Activated CD8-positive, alpha-beta T cell treated with anti-CD3 and anti-CD28 coated beads for 36 hours (primary cell): ENCODE measurements around the gene MEGF11. TPM values are rescaled to one million over a fixed set of nuclear protein-coding genes. Genes with fewer than 3 reads are reported as not detected.

Experiments used
- ATAC-seq: fragments of 200-7000 bp; cut with Tn5 transposase; one replicate; pipeline ENCODE4 v1.10.0; 2021; ENCODE audit warnings: mild to moderate bottlenecking, moderate library complexity
- CTCF ChIA-PET: fragments of 350-600 bp; sonication (Branson Sonifier 250); formaldehyde crosslinking; loops from one replicate; lab custom pipeline; 2021; ENCODE audit warnings: antibody characterized with exemption; lab: Charles Lee
- POLR2A ChIA-PET: fragments of 350-600 bp; sonication (Branson Sonifier 250); formaldehyde crosslinking; loops from one replicate; lab custom pipeline; 2021; ENCODE audit warnings: antibody characterized with exemption; lab: Charles Lee
- DNase-seq: peaks from one replicate; pipeline ENCODE4 v3.0.0-alpha.2; 2020
- H3K27ac Mint-ChIP-seq: one replicate; pipeline ENCODE4 v1.8.0; 2021; ENCODE audit warnings: mild to moderate bottlenecking, mixed read lengths
- H3K27me3 Mint-ChIP-seq: one replicate; pipeline ENCODE4 v1.8.0; 2021; ENCODE audit warnings: mixed read lengths
- H3K36me3 Mint-ChIP-seq: one replicate; pipeline ENCODE4 v1.8.0; 2021; ENCODE audit warnings: low read depth, mixed read lengths
- H3K4me1 Mint-ChIP-seq: one replicate; pipeline ENCODE4 v1.8.0; 2021; ENCODE audit warnings: low read depth, mixed read lengths
- H3K4me3 Mint-ChIP-seq: one replicate; pipeline ENCODE4 v1.8.0; 2021; ENCODE audit warnings: mild to moderate bottlenecking, moderate library complexity, mixed read lengths
- H3K9me3 Mint-ChIP-seq: one replicate; pipeline ENCODE4 v1.8.0; 2021; ENCODE audit warnings: mixed read lengths
- intact Hi-C: fragments of 100-400 bp; cut with micrococcal nuclease; formaldehyde crosslinking; loops from one replicate; pipeline ENCODE4 v1.10.0; 2022
- total RNA-seq, 2 experiments: library from RNA; stranded (reverse); gene quantifications; one replicate each; pipeline ENCODE4 v1.2.3, GENCODE V29; 2021
- TF ChIP-seq, protein P1 (sequence below): fragments of 200-600 bp; IDR thresholded peaks from one replicate; pipeline ENCODE4 v1.8.0; 2022; ENCODE audit warnings: antibody characterized with exemption, mild to moderate bottlenecking

Gene MEGF11
- total RNA-seq, 2 experiments from 2014 or later = not detected

DNA sequence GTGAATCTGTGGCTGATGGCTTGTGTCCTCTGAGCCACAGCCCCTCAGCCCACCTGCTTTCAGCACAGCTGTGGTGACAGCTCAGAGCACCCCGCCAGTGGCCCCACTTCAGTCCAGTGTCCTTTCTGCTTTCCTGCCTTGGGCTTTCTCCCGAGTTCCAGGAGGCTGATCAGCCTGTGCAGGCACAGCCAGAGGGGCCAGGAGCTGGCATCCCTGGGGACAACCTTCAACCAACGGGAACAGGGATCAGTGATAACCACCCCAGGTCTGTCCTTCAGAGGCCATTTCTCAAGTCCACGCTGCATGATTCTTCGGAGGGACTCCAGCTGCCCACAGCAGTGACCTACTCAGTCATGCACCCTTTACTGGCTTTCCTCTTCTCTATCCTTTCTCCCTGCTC, 217.6 kb downstream of the MEGF11 start:
- Mint-ChIP-seq H3K27ac (no peak overlapping the region), H3K27me3 (peaks cover 17% of the 10 kb centered on the region), H3K4me3 (no peak overlapping the region), H3K36me3 (no peaks in the 10 kb centered on the region), H3K4me1 (no peaks in the 10 kb centered on the region), H3K9me3 (peaks cover 5% of the 10 kb centered on the region)
- intact Hi-C loops = no loop called here
- ATAC-seq (no peak), DNase-seq (no peak)
- ChIA-PET POLR2A (no interaction called here), CTCF (no interaction called here)
- TF ChIP-seq, protein P1, sequence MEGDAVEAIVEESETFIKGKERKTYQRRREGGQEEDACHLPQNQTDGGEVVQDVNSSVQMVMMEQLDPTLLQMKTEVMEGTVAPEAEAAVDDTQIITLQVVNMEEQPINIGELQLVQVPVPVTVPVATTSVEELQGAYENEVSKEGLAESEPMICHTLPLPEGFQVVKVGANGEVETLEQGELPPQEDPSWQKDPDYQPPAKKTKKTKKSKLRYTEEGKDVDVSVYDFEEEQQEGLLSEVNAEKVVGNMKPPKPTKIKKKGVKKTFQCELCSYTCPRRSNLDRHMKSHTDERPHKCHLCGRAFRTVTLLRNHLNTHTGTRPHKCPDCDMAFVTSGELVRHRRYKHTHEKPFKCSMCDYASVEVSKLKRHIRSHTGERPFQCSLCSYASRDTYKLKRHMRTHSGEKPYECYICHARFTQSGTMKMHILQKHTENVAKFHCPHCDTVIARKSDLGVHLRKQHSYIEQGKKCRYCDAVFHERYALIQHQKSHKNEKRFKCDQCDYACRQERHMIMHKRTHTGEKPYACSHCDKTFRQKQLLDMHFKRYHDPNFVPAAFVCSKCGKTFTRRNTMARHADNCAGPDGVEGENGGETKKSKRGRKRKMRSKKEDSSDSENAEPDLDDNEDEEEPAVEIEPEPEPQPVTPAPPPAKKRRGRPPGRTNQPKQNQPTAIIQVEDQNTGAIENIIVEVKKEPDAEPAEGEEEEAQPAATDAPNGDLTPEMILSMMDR = no peak

DNA sequence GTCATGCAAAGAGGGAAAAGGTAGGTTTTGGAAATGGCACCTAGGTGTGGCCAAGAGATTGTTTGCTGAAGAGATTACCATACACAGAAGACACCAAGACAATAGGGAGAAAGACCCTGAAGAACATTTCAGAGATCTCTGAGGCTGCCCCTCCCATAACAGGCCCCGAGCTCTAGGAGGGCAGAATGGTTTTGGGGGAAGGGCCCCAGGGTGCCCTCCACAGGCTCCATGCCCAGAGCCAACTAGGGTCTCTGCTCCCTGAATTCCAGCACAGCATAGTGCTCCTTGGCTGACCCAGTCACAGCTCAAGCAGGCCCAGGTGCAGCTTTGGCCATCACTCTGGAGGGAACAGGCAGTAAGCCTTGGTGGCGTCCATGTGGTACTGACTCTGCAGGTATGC, 220.4 kb downstream of the MEGF11 start:
- Mint-ChIP-seq H3K27ac (no peak overlapping the region), H3K4me1 (no peaks in the 10 kb centered on the region), H3K36me3 (no peaks in the 10 kb centered on the region), H3K9me3 (peaks cover 5% of the 10 kb centered on the region), H3K27me3 (peaks cover 14% of the 10 kb centered on the region), H3K4me3 (no peak overlapping the region)
- ChIA-PET CTCF (interaction anchor here (1.1 kb wide), 1 partner anchor 9 kb away, joined by 3 read pairs; no protein-coding TSS in a partner anchor), POLR2A (no interaction called here)
- intact Hi-C loops = no loop called here
- ATAC-seq (no peak), DNase-seq (no peak)
- TF ChIP-seq, protein P1 = no peak

DNA sequence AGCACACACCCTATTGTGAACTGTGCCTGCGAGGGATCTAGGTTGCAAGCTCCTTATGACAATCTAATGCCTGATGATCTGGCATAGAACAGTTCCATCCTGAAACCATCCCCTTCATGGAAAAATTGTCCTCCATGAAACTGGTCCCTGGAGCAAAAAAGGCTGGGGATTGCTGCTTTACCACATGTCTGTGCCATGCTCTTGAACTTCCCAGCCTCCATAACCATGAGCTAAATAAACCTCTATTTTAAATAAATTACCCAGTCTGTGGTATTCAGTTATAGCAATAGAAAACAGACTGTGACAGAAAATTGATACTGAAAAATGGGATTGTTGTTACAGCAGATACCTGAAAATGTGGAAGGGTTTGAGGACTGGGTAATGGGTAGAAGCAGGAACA, 221.5 kb downstream of the MEGF11 start:
- peaks cover 3% of the 10 kb centered on the region for H3K4me1 Mint-ChIP-seq
- no peak overlapping the region for H3K27ac Mint-ChIP-seq
- POLR2A ChIA-PET = no interaction called here
- peaks cover 5% of the 10 kb centered on the region for H3K9me3 Mint-ChIP-seq
- no peak overlapping the region for H3K4me3 Mint-ChIP-seq
- ATAC-seq = no peak
- peaks cover 14% of the 10 kb centered on the region for H3K27me3 Mint-ChIP-seq
- TF ChIP-seq, protein P1 = no peak
- CTCF ChIA-PET = no interaction called here
- no peak for DNase-seq
- H3K36me3 Mint-ChIP-seq = no peaks in the 10 kb centered on the region
- intact Hi-C loops = no loop called here

DNA sequence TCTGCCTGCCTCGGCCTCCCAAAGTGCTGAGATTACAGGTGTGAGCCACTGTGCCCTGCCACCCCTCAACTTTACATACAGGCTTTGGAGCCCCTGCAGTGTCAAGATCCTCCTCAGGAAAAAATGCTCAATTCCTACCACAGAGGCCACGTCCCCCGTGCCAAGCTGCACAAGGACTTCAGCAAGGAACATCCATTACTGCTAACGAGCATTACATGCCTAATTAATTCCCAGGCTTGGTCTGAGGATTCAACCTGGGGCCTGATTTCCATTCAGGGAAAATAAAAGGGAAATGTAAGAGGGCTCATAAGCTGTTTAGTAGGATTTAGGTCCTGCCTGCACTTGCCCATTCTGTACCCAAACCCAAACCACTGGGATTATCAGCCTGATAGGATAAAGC, 222.9 kb downstream of the MEGF11 start:
- Mint-ChIP-seq H3K4me1 (peaks cover 3% of the 10 kb centered on the region), H3K27ac (no peak overlapping the region), H3K36me3 (no peaks in the 10 kb centered on the region), H3K9me3 (peaks cover 5% of the 10 kb centered on the region), H3K27me3 (peaks cover 14% of the 10 kb centered on the region), H3K4me3 (no peak overlapping the region)
- intact Hi-C loops = no loop called here
- TF ChIP-seq, protein P1 = no peak
- no peak for ATAC-seq
- DNase-seq = no peak
- ChIA-PET CTCF (no interaction called here), POLR2A (no interaction called here)

DNA sequence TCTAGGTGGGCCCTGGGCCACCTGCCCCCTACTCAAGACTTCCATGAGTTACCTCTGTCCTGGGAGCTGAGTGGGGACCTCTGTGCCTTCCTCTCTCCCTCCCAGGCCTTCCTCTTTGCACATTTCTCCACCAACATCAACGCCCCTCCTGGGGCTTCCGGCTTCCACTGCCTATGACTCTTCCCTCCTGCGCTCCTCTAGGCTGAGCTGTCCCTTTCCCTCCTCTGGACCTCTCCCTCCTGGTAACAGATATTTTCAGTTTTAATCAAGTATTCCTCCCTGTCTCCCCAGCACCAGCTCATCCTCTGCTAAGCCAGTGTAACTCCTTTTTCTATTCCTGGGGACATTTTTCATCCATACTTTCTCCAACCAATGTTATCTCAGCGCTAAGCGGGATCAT, 223.9 kb downstream of the MEGF11 start:
- Mint-ChIP-seq H3K27me3 (peaks cover 13% of the 10 kb centered on the region), H3K4me1 (peaks cover 3% of the 10 kb centered on the region), H3K36me3 (no peaks in the 10 kb centered on the region), H3K4me3 (no peak overlapping the region), H3K27ac (no peak overlapping the region), H3K9me3 (peaks cover 5% of the 10 kb centered on the region)
- DNase-seq (no peak), ATAC-seq (no peak)
- intact Hi-C loops = no loop called here
- CTCF ChIA-PET = no interaction called here
- POLR2A ChIA-PET = interaction anchor here (1.1 kb wide), 1 partner anchor 87 kb away, joined by 3 read pairs; no protein-coding TSS in a partner anchor
- TF ChIP-seq, protein P1 = no peak
